Measurements from ENCODE around the gene GLI2. TPM values are rescaled to one million over a fixed set of nuclear protein-coding genes. Genes with fewer than 3 reads are reported as not detected.

Gene GLI2
- total RNA-seq, 1 experiment from 2014 or later = 4.0 TPM

DNA sequence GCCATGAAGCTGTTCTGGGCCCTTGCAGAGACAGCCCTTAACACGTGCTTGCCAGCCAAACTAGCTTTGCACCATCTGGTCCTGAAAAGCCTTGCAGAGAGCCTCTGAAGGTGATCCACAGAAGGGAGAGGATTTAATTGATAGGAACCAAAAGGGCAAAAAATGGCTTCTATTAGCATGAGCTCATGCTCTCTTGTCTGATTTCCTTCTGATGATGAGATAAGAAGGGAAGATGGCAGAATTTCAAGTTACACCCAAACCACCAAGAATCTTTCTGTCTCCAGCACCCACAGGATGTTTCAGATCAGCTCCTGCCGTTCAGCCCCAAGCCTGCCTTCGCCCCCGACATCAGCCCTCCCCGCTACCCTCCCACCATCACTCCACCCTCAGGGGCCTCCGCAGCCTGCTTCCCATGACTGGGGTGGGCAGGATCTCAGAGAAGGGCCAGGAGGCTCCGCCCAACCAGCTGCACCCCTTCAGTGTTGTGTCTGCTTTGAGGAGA is 23.4 kb upstream of the GLI2 start:
- H3K4me3 ChIP-seq (ENCODE audit: low read length) = no peak overlapping the region
- ATAC-seq (no peak), DNase-seq (no peak)
- BruUV-seq (replicated peaks) = no TSS peak
- no peaks in the 10 kb centered on the region for H3K36me3 ChIP-seq (ENCODE audit: low read depth, low read length)
- H2AFZ ChIP-seq (ENCODE audit: low read length) = no peak overlapping the region
- no peaks in the 10 kb centered on the region for H3K9me2 ChIP-seq (replicated peaks; ENCODE audit: low read length)
- POLR2A ChIA-PET (ENCODE audit: unreplicated experiment) = no interaction called here
- H4K20me1 ChIP-seq (ENCODE audit: low read length) = no peaks in the 10 kb centered on the region
- no peak overlapping the region for H3K27ac ChIP-seq (ENCODE audit: low read length)
- TF ChIP-seq EZH2phosphoT487 (IDR thresholded peaks at IDR 0.05; ENCODE audit: borderline replicate concordance, low read length) (no peak), EZH2 (IDR thresholded peaks at IDR 0.05; ENCODE audit: low read length, unreplicated experiment) (no peak)
- TF ChIP-seq, protein P1, sequence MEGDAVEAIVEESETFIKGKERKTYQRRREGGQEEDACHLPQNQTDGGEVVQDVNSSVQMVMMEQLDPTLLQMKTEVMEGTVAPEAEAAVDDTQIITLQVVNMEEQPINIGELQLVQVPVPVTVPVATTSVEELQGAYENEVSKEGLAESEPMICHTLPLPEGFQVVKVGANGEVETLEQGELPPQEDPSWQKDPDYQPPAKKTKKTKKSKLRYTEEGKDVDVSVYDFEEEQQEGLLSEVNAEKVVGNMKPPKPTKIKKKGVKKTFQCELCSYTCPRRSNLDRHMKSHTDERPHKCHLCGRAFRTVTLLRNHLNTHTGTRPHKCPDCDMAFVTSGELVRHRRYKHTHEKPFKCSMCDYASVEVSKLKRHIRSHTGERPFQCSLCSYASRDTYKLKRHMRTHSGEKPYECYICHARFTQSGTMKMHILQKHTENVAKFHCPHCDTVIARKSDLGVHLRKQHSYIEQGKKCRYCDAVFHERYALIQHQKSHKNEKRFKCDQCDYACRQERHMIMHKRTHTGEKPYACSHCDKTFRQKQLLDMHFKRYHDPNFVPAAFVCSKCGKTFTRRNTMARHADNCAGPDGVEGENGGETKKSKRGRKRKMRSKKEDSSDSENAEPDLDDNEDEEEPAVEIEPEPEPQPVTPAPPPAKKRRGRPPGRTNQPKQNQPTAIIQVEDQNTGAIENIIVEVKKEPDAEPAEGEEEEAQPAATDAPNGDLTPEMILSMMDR (conservative IDR thresholded peaks at IDR 0.05; ENCODE audit: low read depth, low read length) = no peak
- no peaks in the 10 kb centered on the region for H3K27me3 ChIP-seq (ENCODE audit: low read length)
- H3K79me2 ChIP-seq (ENCODE audit: low read length) = no peaks in the 10 kb centered on the region
- CTCF ChIA-PET = no interaction called here
- H3K9me3 ChIP-seq (ENCODE audit: low read length) = no peaks in the 10 kb centered on the region
- 0 out of 2 replicates have a peak, but pooled peaks cover 6% of the 10 kb centered on the region for H3K4me1 ChIP-seq (ENCODE audit: insufficient read depth, low read length)
- no peaks in the 10 kb centered on the region for H3F3A ChIP-seq (ENCODE audit: low read length, unreplicated experiment)
- H3K9ac ChIP-seq (ENCODE audit: low read length) = no peak overlapping the region
- intact Hi-C loops (cut with micrococcal nuclease) = no loop called here
- no peak overlapping the region for H3K4me2 ChIP-seq (ENCODE audit: low read length)

DNA sequence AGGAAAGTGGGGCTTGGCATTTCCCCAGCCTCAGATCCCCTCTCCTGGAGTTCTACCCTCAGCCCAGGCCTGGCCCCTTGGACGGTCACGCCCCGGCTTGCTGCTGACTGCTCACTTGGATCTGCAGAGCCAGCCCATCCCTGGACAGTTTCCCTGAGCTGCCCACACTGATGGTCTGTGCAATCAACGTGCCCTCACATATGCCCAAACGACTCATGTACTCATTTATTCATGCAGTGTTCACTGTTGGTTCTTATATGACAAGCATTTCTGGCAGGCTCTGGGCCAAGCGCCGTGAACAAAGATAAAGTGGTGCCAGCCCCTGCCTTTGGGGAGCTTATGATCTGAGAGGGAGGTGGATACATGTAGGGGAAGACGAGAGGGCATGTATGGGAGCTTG is 20.3 kb upstream of the GLI2 start:
- no peaks in the 10 kb centered on the region for H3F3A ChIP-seq (ENCODE audit: low read length, unreplicated experiment)
- H3K36me3 ChIP-seq (ENCODE audit: low read depth, low read length) = no peaks in the 10 kb centered on the region
- no peaks in the 10 kb centered on the region for H3K27me3 ChIP-seq (ENCODE audit: low read length)
- H3K4me3 ChIP-seq (ENCODE audit: low read length) = no peak overlapping the region
- no peak overlapping the region for H3K4me2 ChIP-seq (ENCODE audit: low read length)
- no peaks in the 10 kb centered on the region for H3K4me1 ChIP-seq (ENCODE audit: insufficient read depth, low read length)
- ChIA-PET CTCF (no interaction called here), POLR2A (ENCODE audit: unreplicated experiment) (no interaction called here)
- no peaks in the 10 kb centered on the region for H4K20me1 ChIP-seq (ENCODE audit: low read length)
- TF ChIP-seq EZH2 (IDR thresholded peaks at IDR 0.05; ENCODE audit: low read length, unreplicated experiment) (no peak), EZH2phosphoT487 (IDR thresholded peaks at IDR 0.05; ENCODE audit: borderline replicate concordance, low read length) (no peak)
- TF ChIP-seq, protein P1 (conservative IDR thresholded peaks at IDR 0.05; ENCODE audit: low read depth, low read length) = no peak
- H3K9ac ChIP-seq (ENCODE audit: low read length) = no peak overlapping the region
- no peak overlapping the region for H3K27ac ChIP-seq (ENCODE audit: low read length)
- H3K9me3 ChIP-seq (ENCODE audit: low read length) = no peaks in the 10 kb centered on the region
- BruUV-seq (replicated peaks) = no TSS peak
- no peaks in the 10 kb centered on the region for H3K9me2 ChIP-seq (replicated peaks; ENCODE audit: low read length)
- H3K79me2 ChIP-seq (ENCODE audit: low read length) = no peaks in the 10 kb centered on the region
- DNase-seq (no peak), ATAC-seq (no peak)
- H2AFZ ChIP-seq (ENCODE audit: low read length) = no peak overlapping the region
- intact Hi-C loops (cut with micrococcal nuclease) = no loop called here

DNA sequence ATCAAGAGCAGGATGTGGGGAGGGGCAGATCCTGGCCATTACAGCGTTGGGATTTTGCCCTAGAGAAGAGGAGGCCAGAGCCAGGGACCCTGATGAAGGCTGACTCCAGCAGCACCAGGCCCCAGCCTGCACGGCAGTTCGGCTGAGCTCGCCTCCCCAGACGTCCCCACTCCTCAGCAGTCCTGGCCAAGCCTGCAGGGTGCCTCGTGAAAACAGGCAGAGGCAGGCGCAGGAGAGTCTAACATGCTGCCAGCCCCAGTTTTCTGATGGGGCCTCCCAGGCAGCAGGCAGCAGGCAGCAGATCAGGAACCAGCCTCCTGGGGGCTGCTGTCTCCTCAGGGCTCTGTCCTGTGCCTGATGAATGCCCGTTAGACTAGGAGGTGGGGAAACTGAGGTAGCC is 19.7 kb upstream of the GLI2 start:
- Histone ChIP-seq H3K4me3 (ENCODE audit: low read length) (no peak overlapping the region), H3K9me3 (ENCODE audit: low read length) (no peaks in the 10 kb centered on the region), H3K79me2 (ENCODE audit: low read length) (no peaks in the 10 kb centered on the region), H2AFZ (ENCODE audit: low read length) (no peak overlapping the region), H3K36me3 (ENCODE audit: low read depth, low read length) (no peaks in the 10 kb centered on the region), H3K9me2 (replicated peaks; ENCODE audit: low read length) (no peaks in the 10 kb centered on the region), H3K4me1 (ENCODE audit: insufficient read depth, low read length) (no peaks in the 10 kb centered on the region), H3K27ac (ENCODE audit: low read length) (no peak overlapping the region), H3K27me3 (ENCODE audit: low read length) (no peaks in the 10 kb centered on the region), H3K4me2 (ENCODE audit: low read length) (no peak overlapping the region), H3F3A (ENCODE audit: low read length, unreplicated experiment) (no peaks in the 10 kb centered on the region), H3K9ac (ENCODE audit: low read length) (no peak overlapping the region), H4K20me1 (ENCODE audit: low read length) (no peaks in the 10 kb centered on the region)
- no peak for TF ChIP-seq EZH2 (IDR thresholded peaks at IDR 0.05; ENCODE audit: low read length, unreplicated experiment)
- no peak for TF ChIP-seq EZH2phosphoT487 (IDR thresholded peaks at IDR 0.05; ENCODE audit: borderline replicate concordance, low read length)
- TF ChIP-seq, protein P1 (conservative IDR thresholded peaks at IDR 0.05; ENCODE audit: low read depth, low read length) = no peak
- POLR2A ChIA-PET (ENCODE audit: unreplicated experiment) = no interaction called here
- intact Hi-C loops (cut with micrococcal nuclease) = no loop called here
- ATAC-seq (no peak), DNase-seq (no peak)
- no TSS peak for BruUV-seq (replicated peaks)
- CTCF ChIA-PET = interaction anchor here (0.5 kb wide), 1 partner anchor 243 kb away, joined by 5 read pairs; no protein-coding TSS in a partner anchor

Data from PC-3 (cell line).